Superior temporal gyrus (tissue), 1 donor: ENCODE results near the gene GBP7.
"Not testable (repeated sequence)": the region's sequence is repeated elsewhere in the genome, so short reads cannot be mapped to it uniquely, and the experiment has no call there.

Experiments used
- DNase-seq: peaks from one replicate; pipeline ENCODE4 v3.0.0-alpha.2; 2016; ENCODE audit errors: extremely low spot score

GBP7 gene, protein sequence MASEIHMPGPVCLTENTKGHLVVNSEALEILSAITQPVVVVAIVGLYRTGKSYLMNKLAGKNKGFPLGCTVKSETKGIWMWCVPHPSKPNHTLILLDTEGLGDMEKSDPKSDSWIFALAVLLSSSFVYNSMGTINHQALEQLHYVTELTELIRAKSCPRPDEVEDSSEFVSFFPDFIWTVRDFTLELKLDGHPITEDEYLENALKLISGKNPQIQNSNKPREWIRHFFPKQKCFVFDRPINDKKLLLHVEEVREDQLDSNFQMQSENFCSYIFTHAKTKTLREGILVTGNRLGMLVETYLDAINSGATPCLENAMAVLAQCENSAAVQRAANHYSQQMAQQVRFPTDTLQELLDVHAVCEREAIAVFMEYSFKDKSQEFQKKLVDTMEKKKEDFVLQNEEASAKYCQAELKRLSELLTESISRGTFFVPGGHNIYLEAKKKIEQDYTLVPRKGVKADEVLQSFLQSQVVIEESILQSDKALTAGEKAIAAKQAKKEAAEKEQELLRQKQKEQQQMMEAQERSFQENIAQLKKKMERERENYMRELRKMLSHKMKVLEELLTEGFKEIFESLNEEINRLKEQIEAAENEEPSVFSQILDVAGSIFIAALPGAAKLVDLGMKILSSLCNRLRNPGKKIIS

DNA sequence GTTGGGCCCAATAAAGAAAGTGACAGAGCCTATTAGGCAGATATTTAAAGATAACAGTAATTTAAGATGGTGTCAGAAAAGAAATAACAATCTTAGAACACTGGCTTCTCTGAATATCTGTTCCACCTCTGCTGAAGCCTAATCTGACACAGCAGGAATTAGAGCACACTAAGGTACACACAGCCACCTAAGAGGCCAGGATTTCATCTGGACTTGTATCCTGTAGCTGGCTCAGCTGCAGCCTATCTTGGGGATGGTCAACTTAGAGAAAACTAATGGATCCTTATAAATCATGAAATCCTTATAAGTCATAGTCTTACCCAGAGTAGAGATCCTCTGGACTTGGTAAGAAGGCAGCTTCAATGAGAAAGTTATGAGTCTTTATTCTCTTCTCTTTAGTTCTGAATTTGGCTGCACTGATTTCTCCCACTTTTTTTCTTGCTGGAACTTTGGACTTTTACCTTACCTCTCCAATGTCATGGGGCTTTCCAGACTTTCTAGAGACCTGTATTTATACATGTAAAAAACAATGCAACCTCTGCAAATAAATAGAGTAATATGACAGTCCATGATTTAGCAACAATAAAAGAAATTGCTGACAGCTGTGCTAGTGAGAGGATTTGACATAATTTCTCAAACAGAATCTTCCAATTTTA, at the start of gene GBP7:
Gene GBP7 (minus strand): TSS at position 403 of the 656 bp plus-strand sequence. CDS start 4,068 bp downstream, outside the sequence.
- DNase-seq: no peak

DNA sequence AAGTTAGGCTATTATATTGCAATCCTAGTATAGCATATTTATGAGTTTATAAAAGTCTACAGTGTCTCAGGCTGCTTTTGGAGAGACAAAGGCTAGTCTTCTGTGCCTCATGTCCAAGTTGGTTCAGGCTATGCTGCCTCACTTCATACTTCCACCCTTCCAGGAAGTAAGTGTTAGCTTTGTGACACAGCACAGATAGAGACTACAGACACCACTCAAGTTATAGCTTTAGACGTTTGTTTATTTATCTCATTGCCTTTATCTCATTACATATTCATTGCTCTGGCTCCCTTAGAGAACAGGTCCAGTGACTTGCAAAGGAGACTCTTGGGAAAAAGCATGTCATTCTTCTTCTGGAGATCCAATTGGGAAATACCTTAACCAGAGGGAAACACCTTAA, 45.5 kb upstream of the GBP7 start:
- no peak for DNase-seq

DNA sequence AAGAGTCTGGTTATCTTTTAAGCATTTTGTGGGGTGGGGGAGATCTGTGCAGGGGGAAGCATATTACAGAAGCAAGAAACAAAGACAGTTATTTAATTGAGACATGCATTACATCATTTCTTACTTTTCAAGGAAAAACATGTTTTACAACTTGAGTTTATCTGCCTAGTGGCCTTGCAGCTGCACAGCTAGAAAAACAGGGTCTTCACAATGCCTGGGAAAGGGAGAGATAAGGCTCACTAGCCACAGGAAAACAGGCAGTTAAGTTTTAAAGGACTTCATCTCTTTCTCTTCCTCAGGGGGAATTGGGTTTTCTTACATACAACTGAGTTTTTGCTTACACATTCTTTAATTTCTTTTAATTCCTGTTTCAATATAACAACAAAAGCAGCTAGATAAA, 44.0 kb upstream of the GBP7 start:
- DNase-seq: not testable (repeated sequence)

DNA sequence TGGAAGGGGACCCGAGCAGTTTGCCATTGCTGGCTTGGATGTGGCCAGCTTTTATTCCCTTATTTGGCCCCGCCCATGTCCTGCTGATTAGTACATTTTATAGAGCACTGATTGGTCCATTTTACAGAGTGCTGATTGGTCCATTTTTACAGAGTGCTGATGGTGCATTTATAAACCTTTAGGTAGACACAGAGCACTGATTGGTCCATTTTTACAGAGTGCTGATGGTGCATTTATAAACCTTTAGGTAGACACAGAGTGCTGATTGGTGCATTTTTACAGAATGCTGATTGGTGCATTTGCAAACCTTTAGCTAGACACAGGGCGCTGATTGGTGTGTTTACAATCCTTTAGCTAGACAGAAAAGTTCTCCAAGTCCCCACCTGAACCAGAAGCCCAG, 43.1 kb upstream of the GBP7 start:
- DNase-seq: not testable (repeated sequence)

DNA sequence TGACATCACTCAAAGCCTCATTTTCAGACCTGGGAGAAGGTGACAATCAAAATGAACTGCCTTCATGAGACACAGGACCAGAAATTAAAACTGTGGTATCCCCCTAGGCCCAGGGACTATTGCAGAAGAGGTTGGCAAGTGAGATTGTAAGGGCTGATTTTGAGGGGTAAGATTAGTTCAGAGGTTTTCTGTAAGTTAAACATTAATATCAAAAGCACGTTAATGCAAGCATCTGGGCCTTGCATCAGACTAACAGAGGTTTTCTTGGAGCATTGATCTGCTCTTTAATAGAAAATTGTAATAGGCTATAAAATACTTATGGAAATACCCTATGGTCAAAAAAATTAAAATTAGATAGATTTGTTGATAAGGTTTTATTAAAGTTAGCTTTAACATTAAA, 37.5 kb upstream of the GBP7 start:
- DNase-seq: no peak

DNA sequence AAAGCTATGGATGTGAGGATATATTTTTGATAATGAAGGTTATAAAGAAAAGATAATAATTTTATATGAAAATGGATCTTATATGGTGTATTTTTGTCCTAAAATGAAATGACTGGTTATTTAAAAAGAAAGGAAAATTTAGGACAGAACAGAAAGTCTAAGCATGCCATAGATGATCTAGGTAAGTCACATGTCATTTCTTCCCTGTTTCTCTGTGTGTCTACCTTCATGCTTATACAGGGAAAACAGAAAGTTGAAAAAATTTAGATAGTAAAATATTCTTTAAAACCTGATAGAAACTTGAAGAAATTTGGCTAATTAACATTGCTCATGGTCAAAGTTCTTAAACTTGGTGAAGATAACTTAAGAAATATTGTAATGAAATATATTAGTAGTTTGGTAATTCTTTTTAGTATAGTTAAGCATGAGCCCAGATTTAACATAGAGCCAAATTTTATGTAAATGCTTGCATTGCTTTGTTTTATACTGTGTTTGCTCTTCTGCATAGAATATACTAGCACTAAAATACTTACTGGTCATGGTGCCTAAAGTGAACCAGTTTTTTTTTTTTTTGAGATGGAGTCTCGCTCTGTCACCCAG, 35.3 kb upstream of the GBP7 start:
- DNase-seq: no peak

DNA sequence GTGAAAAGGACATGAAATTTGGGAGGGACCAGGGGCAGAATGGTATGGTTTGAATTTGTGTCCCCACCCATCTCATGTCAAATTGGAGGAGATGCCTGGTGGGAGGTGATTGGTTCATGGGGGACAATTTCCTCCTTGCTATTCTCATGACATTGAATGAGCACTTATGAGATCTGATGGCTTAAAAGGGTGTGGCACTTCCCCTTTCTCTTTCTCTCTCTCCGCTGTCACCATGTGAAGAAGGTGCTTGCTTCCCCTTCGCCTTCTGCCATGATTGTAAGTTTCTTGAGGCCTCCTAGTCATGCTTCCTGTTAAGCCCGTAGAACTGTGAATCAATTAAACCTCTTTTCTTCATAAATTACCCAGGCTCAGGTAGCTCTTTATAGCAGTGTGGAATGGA, 30.6 kb upstream of the GBP7 start:
- DNase-seq: no peak

DNA sequence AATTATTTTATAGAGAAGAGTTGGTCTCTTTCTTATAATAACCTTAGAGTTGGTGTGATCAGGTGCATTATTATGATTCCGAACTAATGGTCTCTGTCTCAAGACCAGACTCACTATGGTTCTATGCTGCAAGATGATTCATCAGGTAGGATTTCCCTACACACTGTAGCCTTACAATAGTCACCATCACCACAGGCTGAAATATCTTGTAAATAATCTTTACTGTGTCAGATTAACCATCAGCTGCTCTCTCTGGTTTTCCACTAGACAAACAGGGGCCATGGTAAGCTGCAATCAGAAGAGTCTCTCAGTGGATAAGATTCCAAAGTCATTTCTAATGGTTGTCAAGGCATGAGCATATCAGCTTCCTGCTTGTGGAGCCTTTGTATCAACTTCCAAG, 27.4 kb upstream of the GBP7 start:
- no peak for DNase-seq

DNA sequence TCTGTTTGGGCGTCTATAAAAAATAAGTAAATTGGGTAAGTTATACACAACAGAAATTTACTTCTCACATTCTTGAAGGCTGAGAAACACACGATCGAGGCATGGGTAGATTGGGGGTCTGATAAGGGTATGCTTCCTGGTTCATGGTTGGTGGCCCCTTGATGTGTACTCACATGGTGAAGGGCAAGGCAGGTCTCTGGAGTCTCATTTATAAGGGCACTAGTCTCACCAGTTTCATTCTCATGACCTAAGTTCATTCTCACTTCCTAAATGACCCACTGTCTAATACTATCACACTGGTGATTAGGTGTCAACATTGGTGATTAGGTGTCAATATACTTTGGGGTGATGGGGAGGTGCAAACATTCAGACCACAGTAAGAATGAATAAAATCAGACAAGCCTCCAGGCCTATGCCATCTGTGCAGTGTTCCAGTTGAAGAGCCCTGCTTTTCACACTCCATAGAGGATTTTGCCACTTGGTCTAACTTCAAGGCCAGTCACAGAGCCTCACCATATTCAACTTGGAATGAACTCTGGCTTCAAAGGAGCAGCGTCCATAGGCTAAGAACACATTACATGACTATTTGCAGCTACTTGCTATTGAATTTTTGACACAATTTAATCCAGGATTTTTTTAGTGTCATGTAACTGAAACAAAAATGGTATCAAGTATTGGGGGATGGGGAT, 25.4 kb upstream of the GBP7 start:
- DNase-seq: no peak

DNA sequence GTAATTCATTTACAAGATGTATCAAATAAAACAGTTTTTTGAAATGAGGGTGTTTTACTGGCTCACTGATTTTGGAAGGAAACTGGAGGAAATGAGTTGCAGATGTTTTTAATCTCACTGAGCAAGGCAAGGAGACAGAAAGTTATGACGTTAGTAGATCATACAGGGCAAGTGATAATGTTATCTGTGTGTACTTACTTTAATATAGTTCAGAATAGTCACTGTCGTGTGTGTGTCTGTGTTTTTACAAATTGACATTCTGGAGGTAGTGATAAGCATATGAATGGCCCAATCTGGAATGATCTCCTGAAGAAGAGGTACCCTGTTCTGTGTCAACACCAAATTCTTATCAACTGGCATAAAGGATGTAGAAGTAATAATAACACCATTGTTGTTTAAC, 24.9 kb upstream of the GBP7 start:
- no peak for DNase-seq

DNA sequence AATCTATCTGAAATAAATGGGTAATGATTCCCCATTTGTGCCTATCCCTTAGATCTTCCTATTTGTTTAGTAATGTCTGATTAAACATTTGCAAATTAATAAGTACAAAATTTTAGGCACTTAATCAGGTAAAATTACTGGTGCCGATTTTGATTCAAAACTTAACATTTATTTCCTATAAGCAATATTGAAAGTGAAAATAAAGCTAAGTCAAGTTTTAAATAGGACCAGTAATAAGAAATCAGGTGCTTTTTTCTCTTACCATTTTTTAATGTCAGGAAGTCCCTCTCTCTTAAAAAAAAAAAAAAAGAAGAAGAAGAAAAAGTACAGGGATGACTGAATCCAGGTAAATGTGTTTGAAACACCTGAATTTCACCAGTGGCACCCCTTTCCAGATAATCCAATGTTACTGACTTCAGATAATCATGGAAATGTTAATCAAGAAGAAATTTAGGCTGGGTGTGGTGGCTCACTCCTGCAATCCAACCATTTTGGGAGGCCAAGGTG, 23.8 kb upstream of the GBP7 start:
- no peak for DNase-seq

DNA sequence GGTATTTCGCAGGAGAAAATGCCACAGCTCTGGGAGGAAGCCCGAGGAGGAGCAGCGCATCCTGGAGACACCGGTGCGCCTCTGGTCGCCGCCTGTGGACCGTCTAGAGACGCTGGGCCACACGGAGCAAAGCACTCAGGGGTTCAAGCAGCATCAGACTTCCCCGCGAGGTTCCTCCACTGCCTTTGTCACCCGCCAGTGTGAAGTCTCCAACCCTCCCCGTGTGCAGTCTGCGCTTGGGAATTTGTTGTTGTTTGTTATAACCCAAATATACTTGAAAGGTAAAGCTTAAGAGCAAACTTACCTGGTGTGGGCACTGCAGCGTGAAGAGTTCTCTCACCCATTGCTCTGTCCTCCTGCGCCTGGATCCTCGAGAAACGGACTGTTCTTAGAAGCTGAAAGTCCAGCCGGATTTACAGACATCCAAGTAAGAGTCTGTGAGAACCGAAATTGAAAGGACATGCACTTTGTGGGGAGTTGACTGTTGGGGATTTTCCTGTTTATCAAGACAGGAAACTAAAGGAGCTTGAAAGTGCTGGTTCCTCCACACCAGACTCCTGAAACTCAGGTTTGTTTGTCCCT, 22.8 kb upstream of the GBP7 start, which contains the start of gene GBP4:
Gene GBP4 (minus strand): TSS at position 452 of the 582 bp plus-strand sequence. CDS start 108 bp downstream, at position 344.
- peak; percentile 29 for DNase-seq

DNA sequence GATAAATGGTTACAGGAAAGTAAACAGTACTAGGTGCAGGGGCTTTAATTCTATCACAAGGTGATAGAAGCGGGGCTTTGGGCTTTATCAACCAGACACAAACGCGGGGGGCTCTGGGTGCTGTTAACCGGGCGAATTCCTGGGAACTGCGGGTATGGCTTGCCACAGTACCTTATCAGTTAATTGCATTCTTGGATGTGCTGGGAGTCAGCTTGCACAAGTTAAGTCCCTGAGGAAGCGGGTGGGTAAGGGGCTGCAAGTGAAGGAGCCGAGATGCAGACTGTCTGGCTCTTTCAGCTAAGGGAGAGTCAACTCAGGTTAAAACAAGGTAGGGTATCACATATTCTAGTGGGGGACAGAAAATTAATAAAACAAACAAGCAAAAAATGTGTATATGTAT, 22.3 kb upstream of the GBP7 start:
- no peak for DNase-seq

DNA sequence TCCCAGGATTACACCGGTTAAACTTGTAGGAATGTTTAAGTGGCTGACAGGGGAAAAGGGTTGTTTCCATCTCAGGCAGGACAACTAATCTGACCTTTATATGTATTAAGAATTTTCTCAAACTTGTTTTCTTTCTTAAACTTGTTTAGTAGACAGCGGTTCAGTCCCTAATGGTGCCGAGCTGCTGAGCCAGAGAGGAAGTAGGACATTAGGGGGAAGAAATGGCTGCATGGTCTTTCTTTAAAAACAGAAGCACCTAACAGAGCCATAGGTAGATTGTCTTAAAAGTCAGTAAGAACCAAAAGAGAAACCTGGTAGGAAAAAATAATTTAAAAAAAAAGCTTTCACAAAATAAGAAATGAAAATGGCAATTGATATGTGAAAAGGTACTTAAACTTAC, 19.7 kb upstream of the GBP7 start:
- no peak for DNase-seq

DNA sequence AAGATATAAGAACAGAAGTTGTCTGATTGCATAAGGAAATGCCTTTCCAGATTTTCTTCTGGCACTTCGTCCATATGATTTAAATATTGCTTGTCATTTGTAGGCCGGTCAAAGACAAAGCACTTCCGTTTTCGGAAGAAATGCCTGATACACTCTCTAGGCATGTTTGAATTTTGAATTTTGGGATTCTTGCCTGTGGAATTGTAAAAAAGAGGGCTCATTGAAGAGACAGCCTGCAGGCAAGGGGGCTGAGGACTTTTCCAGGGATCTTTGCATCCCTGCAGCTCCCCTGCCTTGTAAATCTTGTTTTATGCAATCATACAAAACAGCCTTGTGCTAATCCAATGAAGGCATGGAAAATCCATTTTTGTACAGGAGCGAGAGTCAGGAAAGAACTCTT, 15.5 kb upstream of the GBP7 start:
- DNase-seq: no peak

DNA sequence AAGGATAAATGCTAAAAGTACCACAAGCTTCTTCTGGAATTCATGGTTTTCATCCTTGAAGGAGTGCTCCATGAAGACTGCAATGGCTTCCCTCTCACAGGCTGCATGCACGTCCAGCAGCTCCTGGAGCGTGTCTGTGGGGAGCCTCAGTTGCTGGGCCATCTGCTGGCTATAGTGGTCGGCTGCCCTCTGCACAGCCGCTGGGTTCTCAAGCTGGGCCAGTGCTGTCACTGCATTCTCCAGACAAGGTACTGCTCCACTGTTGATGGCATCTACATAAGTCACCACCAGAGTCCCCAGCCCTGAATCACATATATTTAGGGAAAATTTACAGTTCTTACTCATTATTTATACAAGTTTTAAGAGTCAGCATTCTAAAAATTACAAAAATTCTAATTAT, 14.2 kb upstream of the GBP7 start:
- no peak for DNase-seq

DNA sequence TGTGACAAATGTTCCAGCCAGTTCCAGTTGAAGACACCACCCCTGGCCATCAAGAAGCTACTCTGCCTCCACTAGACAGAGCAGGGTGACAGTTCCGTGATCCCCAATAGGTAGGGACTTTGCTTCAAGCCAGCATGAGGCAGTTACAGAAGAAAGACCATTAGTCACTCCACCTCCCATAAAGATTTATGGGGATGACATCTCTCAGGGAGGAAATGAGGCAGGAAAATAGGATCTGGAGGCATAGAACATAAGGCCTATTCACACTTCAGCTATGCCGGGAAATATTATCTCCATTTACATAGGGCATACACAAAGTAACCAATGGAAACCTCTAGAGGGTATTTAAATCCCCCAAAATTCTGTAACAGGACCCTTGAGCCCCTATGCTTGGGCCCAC, 3.5 kb upstream of the GBP7 start:
- DNase-seq: no peak

DNA sequence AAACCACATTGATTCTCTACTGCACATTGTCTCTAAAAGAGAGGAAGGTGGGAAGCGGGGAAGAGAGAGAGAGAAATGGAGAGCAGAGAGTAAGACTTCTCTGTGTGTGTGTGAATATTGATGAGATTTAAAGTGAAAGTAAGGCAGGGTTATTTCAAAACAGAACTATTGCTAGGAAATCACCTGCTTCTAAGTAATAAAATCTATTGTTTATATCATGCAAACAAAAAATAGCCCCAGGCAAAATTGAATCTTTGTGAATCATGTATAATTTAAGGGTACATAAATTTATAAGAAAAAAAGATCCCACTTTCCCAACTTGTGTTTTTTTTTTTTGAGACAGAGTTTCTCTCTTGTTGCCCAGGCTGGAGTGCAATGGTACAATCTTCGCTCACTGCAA, 1.2 kb upstream of the GBP7 start:
- DNase-seq: no peak

DNA sequence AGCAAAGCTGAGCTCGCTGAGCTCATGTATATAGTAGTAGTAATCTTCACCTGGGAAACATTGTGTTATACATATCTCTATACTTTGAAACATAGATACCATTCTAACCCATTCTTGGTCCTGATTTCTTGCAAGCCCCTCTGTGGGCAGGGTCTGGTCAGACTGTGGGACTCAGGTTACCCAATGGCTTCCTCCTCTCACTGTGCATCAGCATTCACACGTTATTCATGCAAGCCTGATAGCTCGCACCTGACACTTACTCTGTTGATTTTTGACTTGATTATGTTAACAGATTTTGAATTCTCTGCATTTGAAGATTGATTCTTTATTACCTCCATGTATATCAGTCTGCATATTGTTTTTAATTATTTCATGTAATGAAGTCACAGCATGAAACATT, 1.3 kb downstream of the GBP7 start:
- no peak for DNase-seq

DNA sequence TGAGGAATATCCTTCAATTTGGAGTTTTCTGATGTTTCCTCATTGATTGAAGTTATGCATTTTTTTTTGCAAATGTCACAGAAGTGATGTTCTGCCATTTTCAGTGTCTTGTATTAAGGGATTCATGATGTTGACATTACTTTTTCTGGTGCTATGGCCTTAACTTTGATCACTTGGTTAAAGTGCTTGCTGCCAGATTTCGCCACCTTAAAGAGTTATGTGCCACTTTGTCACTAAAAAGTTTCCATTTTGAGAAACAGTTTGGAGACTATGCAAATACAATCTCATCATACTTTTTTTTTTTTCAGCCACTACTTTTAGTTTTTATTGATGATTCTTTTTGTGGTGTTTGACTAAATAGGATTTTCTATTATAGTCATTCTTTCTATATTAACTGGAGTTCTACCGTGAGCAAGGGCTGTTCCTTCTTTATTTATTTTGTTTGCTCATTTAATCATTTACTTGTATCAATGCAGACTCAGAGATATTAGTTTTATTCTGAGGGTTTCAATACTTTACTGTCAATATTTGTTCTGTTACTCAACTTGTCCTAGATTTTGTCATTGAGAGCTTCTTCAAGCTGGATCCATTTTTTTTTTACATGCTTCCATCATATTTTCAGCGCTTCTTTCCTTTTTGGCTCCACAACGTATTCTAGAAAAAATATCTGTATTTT, 3.2 kb downstream of the GBP7 start:
- DNase-seq: no peak

DNA sequence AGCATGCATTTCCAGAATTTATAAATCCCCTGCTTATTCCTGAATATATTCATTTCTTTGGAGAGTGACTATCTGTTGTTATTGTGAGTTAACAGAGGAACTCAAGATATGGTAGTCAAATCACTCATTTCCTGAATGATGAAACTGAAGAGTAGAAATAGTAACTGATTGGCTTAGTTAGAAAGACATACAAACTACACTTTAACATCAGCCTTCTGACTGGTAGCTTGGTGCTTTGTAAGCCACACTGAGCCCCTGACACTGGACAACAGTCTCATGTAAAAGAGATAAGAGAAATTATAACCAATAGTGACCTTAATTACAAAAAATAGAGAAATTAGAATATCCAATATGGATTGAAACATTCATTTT, 4.8 kb downstream of the GBP7 start:
- DNase-seq: no peak
